HG02852 (cell line): ENCODE measurements around the gene LPAR1.
"Not testable (repeated sequence)": the region's sequence is repeated elsewhere in the genome, so short reads cannot be mapped to it uniquely, and the experiment has no call there.

ENCODE experiments used
- ATAC-seq: cut with Tn5 transposase; IDR thresholded peaks from one replicate; pipeline ENCODE4 v1.9.1; 2021; ENCODE audit warnings: mild to moderate bottlenecking, moderate library complexity; ENCODE audit not compliant: unreplicated experiment

LPAR1 gene

DNA sequence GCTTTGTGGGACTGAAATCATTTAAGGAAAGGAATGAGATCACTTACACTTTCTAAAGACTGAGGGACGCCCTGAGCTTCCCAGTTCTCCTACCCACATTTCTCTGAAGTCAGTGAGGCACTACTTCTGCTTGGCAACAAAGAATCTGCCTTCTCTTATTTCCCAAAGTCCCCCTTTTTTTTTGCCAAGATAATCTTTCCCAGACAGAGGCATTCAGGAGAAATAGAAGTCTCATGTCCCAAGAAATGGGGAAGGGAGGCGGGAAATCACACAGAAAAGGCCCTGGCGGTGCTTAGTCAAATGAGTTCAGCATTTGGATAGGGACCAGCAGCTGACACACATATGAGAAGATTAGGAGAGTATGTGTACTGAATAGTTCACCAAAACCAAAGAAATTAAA, 210.0 kb downstream of the LPAR1 start:
- ATAC-seq: no peak

DNA sequence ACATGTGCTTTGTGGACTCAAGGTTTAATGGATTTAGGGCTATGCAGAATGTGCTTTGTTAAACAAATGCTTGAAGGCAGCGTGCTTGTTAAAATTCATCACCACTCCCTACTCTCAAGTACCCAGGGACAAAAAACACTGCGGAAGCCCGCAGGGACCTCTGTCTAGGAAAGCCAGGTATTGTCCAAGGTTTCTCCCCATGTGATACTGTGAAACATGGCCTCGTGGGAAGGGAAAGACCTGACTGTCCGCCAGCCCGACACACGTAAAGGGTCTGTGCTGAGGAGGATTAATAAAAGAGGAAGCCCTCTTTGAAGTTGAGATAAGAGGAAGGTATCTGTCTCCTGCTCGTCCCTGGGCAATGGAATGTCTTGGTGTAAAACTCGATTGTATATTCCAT, 211.9 kb downstream of the LPAR1 start:
- ATAC-seq: not testable (repeated sequence)

DNA sequence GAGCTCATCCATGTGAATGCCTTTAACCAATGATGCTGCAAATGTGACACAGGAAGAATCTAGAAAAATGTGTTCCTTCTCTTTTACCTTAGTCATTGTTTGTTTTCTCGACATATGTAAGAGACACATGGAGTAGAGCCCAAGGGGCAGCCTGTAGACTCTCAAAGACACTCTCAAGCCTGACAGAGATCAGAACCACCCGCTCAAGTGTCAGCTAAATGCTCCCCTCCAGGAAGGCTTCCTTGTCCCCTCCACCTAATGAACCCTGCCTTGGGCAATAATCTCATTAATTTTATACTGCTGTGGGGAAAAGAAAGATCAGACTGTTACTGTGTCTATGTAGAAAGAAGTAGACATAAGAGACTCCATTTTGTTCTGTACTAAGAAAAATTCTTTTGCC, 212.3 kb downstream of the LPAR1 start:
- no peak for ATAC-seq

DNA sequence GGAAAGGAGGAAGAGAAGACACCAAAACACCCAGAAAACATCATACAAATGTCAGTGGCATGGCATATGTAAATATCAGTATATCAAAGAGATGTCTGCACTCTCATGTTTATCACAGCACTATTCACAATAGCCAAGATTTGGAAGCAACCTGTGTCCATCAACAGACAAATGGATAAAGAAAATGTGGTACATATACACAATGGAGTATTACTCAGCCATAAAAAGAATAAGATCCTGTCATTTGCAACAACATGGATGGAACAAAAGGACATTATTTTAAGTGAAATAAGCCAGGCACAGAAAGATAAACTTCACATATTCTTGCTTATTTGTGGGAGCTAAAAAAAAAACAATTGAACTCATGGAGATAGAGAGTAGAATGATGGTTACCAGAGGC, 213.1 kb downstream of the LPAR1 start:
- not testable (repeated sequence) for ATAC-seq
